ENCODE data around the gene KLHL40. TPM values are rescaled to one million over a fixed set of nuclear protein-coding genes. Genes with fewer than 3 reads are reported as not detected.

The KLHL40 gene
- total RNA-seq, 1 donor from 2014 or later: 179 TPM

DNA sequence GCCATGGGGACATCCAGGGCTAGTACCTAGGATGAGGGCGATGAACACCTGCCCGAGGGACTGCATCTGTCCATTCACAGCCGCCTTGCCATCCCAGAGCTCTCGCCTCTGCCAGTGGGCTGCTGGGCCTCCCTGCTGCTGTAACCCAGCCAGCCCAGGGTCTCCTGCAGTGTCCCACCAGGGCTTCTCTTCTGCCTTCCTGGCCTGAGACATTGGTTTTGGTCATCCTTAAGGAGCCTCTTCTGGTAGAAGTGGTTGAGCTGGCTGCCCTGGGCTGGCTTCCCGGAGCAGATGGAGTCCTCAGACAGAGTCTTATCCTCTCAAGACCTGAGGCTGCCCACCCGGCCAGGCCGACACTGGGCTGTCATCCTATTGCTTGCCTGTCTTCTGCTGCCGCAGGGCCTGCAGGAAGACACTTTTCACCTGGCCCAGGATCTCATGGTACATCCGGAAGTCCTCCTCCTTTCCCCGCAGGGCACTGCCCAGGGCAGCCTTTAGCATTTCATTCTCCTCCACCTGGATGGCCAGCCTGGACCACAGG lies 23.3 kb downstream of the KLHL40 start:
- Histone ChIP-seq H3K27ac (ENCODE audit: low read depth, low read length) (no peak overlapping the region), H3K27me3 (ENCODE audit: control insufficient read depth in 3 of 3, insufficient read depth in 3 of 3, low read length in 3 of 3) (peaks cover 0 to 3% (median 0%) of the 10 kb centered on the region in 3 donors), H3K4me1 (ENCODE audit: control insufficient read depth in 3 of 3, insufficient read depth in 3 of 3, low read length in 3 of 3) (peaks cover 28 to 42% (median 37%) of the 10 kb centered on the region in 3 donors), H3K4me3 (ENCODE audit: low read length in 3 of 3) (no peak overlapping the region), H3K36me3 (ENCODE audit: control insufficient read depth in 3 of 3, insufficient read depth in 3 of 3, low read length in 3 of 3) (no peaks in the 10 kb centered on the region), H3K9me3 (ENCODE audit: control insufficient read depth in 3 of 3, low read length in 3 of 3) (no peaks in the 10 kb centered on the region), H3K9ac (ENCODE audit: low read depth in 1 of 3, low read length in 3 of 3) (no peak overlapping the region)

DNA sequence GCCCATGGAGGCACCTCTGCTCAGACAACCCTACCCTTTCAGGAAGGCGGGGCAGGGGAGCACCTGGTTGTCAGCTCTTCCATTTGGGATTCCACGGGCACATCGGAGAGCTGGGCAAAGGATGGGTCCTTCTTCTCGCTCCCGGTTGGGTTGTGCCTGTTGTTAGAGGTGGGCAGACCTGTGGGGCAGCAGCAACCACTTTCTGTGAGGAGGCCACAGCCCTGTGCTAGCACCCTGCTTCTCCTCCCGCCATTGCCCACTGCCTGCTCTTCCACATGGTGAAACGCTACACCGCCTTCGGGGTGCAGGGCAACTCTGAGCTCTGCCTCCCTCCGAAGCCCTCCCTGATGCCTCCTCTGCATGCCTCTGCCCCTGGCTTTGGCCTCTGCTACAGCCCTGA lies 24.3 kb downstream of the KLHL40 start:
- H3K27ac ChIP-seq (ENCODE audit: low read depth, low read length): no peak overlapping the region
- no peak overlapping the region for H3K9ac ChIP-seq (ENCODE audit: low read depth in 1 of 3, low read length in 3 of 3)
- no peaks in the 10 kb centered on the region for H3K36me3 ChIP-seq (ENCODE audit: control insufficient read depth in 3 of 3, insufficient read depth in 3 of 3, low read length in 3 of 3)
- H3K4me1 ChIP-seq (ENCODE audit: control insufficient read depth in 3 of 3, insufficient read depth in 3 of 3, low read length in 3 of 3): peaks cover 19 to 33% (median 27%) of the 10 kb centered on the region in 3 donors
- no peak overlapping the region for H3K4me3 ChIP-seq (ENCODE audit: low read length in 3 of 3)
- peaks cover 0 to 3% (median 0%) of the 10 kb centered on the region in 3 donors for H3K27me3 ChIP-seq (ENCODE audit: control insufficient read depth in 3 of 3, insufficient read depth in 3 of 3, low read length in 3 of 3)
- H3K9me3 ChIP-seq (ENCODE audit: control insufficient read depth in 3 of 3, low read length in 3 of 3): no peaks in the 10 kb centered on the region

DNA sequence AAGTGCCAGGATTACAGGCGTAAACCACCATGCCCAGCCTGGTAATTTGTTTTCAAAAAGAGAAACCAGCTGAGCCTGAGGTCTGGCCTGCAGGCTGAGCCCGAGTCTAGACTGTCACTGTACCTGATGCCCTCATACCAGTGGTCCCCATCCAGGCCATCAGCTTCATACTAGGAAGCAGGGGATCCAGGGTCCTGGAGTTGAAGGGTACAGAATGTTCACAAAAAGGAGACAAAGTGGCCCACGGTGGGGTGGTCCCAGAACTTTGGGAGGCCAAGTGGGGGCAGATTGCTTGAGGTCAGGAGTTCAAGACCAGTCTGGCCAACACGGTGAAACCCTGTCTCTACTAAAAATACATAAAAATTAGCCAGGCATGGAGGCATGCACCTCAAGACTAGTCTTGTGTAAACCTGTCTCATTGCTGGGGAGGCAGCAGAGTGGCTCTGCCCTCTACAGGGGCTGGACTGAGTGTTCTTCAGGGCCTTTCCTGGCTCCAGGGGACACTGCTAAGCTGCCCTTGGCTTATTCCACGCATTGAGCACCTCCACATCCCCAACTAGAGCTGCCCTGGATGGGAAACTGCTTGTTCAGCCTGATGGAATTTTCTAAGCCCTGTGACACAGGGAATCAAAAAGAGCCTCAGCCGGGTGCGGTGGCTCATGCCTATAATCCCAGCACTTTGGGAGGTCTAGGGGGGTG lies 25.1 kb downstream of the KLHL40 start:
- peaks cover 0 to 3% (median 0%) of the 10 kb centered on the region in 3 donors for H3K27me3 ChIP-seq (ENCODE audit: control insufficient read depth in 3 of 3, insufficient read depth in 3 of 3, low read length in 3 of 3)
- no peak overlapping the region for H3K9ac ChIP-seq (ENCODE audit: low read depth in 1 of 3, low read length in 3 of 3)
- no peak overlapping the region for H3K4me3 ChIP-seq (ENCODE audit: low read length in 3 of 3)
- H3K27ac ChIP-seq (ENCODE audit: low read depth, low read length): no peak overlapping the region
- peaks cover 11 to 25% (median 19%) of the 10 kb centered on the region in 3 donors for H3K4me1 ChIP-seq (ENCODE audit: control insufficient read depth in 3 of 3, insufficient read depth in 3 of 3, low read length in 3 of 3)
- H3K36me3 ChIP-seq (ENCODE audit: control insufficient read depth in 3 of 3, insufficient read depth in 3 of 3, low read length in 3 of 3): no peaks in the 10 kb centered on the region
- H3K9me3 ChIP-seq (ENCODE audit: control insufficient read depth in 3 of 3, low read length in 3 of 3): no peaks in the 10 kb centered on the region

DNA sequence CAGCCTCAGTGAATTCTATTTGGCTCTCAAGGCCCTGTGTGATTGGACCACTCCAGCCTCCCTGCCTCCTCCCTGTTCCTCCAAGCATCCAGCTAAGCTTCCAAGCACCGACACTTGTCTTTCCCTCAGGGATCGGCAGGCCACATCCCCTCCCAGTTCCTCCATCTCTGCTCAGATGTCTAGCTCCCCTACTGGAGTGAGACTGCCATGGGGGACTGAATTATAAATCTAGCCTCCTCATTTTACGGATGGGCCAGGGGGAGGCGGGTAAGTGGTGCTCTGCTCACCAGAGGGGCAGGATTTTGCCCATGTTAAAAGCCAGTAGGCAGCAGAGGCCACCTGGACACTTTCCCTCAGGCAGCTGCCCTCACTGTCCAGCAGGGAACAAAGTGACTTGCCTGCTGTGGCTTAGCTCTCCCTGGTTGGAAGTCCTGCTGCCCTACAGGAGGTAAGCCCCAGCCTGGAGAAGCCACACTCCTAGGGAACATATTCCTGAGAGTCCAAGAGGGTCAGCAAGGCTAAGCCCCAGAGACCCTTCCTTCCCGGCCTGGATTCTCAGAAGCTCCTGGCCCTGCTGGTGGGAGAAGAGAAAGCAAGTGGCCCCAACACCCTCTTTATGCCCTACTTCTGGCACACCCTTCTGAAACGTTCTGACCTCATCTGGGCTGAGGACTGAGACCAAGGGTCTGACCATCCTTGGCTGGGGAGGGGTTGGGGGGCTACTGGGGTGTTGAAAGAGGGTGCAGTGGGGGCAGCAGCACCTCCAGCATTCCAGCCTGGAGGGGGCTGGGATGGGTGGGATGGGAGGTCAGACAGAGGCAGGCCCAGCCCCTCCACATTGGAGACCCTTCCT lies 26.4 kb downstream of the KLHL40 start:
- H3K9me3 ChIP-seq (ENCODE audit: control insufficient read depth in 3 of 3, low read length in 3 of 3): no peaks in the 10 kb centered on the region
- no peaks in the 10 kb centered on the region for H3K36me3 ChIP-seq (ENCODE audit: control insufficient read depth in 3 of 3, insufficient read depth in 3 of 3, low read length in 3 of 3)
- H3K9ac ChIP-seq (ENCODE audit: low read depth in 1 of 3, low read length in 3 of 3): peak overlapping the region in 1 of 3 donors; percentile 16
- peaks cover 0 to 13% (median 7%) of the 10 kb centered on the region in 3 donors for H3K4me1 ChIP-seq (ENCODE audit: control insufficient read depth in 3 of 3, insufficient read depth in 3 of 3, low read length in 3 of 3)
- H3K27ac ChIP-seq (ENCODE audit: low read depth, low read length): no peak overlapping the region
- H3K27me3 ChIP-seq (ENCODE audit: control insufficient read depth in 3 of 3, insufficient read depth in 3 of 3, low read length in 3 of 3): peaks cover 0 to 3% (median 0%) of the 10 kb centered on the region in 3 donors
- H3K4me3 ChIP-seq (ENCODE audit: low read length in 3 of 3): no peak overlapping the region

DNA sequence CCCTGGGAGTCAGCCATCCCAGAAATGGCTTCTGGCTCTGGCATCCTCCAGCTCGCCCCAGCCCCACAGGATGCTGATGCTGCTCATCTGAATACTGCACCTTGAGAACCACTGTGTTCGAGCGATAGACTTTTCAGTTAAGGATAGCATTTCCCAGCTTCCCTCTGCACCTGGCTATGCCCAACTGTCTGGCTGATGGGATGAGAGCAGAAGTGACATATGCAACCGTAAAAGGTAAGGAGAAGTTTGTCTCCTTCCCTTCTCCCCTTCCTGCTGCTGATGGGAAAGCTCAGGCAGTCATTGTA lies 27.0 kb downstream of the KLHL40 start:
- no peak overlapping the region for H3K27ac ChIP-seq (ENCODE audit: low read depth, low read length)

DNA sequence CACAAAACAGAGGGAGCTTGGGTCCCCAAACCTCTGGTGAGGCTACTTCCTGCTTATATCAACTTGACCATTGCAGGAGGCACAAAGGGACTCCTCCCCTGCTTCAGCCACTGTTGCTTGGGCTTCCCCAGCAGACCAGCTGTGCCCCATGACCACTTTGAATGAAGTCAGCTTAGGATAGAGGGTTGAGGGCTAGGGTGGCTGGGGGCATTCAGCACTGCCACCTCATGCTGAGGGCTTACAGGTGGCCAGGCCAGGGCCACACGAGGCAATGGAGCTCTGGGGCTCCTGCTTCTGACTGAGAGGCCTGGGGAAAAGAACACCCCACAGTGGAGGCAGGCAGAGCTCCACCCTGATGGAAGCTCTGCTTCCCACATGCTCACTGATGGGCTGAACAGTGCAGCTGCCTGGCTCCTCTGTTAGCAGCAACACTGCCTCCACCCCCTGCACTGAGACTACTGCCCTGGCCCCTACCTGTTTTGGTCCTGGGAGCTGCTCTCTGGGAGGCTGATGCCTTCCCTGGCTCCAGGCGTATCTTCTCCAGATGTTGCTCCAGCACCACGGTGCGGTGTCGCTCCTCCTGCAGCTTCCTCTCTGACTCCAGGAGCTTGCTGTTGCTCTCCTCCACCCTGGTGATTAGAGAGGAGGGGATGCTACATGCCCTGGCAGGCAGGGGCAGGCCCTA lies 27.5 kb downstream of the KLHL40 start:
- peaks cover 0 to 10% (median 3%) of the 10 kb centered on the region in 3 donors for H3K4me1 ChIP-seq (ENCODE audit: control insufficient read depth in 3 of 3, insufficient read depth in 3 of 3, low read length in 3 of 3)
- no peak overlapping the region for H3K9ac ChIP-seq (ENCODE audit: low read depth in 1 of 3, low read length in 3 of 3)

More for the DNA sequence above, 27.0 kb downstream of the KLHL40 start:
- no peak overlapping the region for H3K4me3 ChIP-seq (ENCODE audit: low read length in 3 of 3)
- H3K4me1 ChIP-seq (ENCODE audit: control insufficient read depth in 3 of 3, insufficient read depth in 3 of 3, low read length in 3 of 3): peaks cover 0 to 10% (median 3%) of the 10 kb centered on the region in 3 donors
- no peaks in the 10 kb centered on the region for H3K9me3 ChIP-seq (ENCODE audit: control insufficient read depth in 3 of 3, low read length in 3 of 3)
- peaks cover 0 to 3% (median 0%) of the 10 kb centered on the region in 3 donors for H3K27me3 ChIP-seq (ENCODE audit: control insufficient read depth in 3 of 3, insufficient read depth in 3 of 3, low read length in 3 of 3)
- no peak overlapping the region for H3K9ac ChIP-seq (ENCODE audit: low read depth in 1 of 3, low read length in 3 of 3)
- no peaks in the 10 kb centered on the region for H3K36me3 ChIP-seq (ENCODE audit: control insufficient read depth in 3 of 3, insufficient read depth in 3 of 3, low read length in 3 of 3)

DNA sequence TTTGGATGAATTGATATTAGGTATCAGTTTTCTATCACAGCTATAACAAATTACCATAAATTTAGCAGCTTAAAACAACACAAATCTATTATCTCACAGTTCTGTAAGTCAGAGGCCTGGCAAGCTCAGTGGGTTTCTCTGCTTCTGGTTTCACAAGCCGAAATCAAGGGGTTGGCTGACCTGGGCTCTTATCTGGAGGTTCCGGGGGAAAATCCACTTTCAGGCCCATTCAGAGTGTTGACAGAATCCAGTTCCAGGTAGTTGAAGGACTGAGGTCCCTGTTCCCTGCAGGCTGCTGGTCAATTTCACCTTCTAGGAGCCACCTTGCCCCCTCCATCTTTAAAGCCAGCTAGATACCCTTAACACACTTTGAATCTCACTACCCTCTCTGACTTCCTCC lies 28.4 kb downstream of the KLHL40 start:
- Histone ChIP-seq H3K27me3 (ENCODE audit: control insufficient read depth in 3 of 3, insufficient read depth in 3 of 3, low read length in 3 of 3) (no peaks in the 10 kb centered on the region), H3K27ac (ENCODE audit: low read depth, low read length) (no peak overlapping the region), H3K9me3 (ENCODE audit: control insufficient read depth in 3 of 3, low read length in 3 of 3) (no peaks in the 10 kb centered on the region), H3K9ac (ENCODE audit: low read depth in 1 of 3, low read length in 3 of 3) (no peak overlapping the region), H3K4me3 (ENCODE audit: low read length in 3 of 3) (no peak overlapping the region), H3K4me1 (ENCODE audit: control insufficient read depth in 3 of 3, insufficient read depth in 3 of 3, low read length in 3 of 3) (peaks cover 0 to 10% (median 3%) of the 10 kb centered on the region in 3 donors), H3K36me3 (ENCODE audit: control insufficient read depth in 3 of 3, insufficient read depth in 3 of 3, low read length in 3 of 3) (no peaks in the 10 kb centered on the region)

More for the DNA sequence above, 27.5 kb downstream of the KLHL40 start:
- H3K4me3 ChIP-seq (ENCODE audit: low read length in 3 of 3): no peak overlapping the region
- H3K36me3 ChIP-seq (ENCODE audit: control insufficient read depth in 3 of 3, insufficient read depth in 3 of 3, low read length in 3 of 3): no peaks in the 10 kb centered on the region
- H3K27ac ChIP-seq (ENCODE audit: low read depth, low read length): no peak overlapping the region
- no peaks in the 10 kb centered on the region for H3K27me3 ChIP-seq (ENCODE audit: control insufficient read depth in 3 of 3, insufficient read depth in 3 of 3, low read length in 3 of 3)
- H3K9me3 ChIP-seq (ENCODE audit: control insufficient read depth in 3 of 3, low read length in 3 of 3): no peaks in the 10 kb centered on the region

DNA sequence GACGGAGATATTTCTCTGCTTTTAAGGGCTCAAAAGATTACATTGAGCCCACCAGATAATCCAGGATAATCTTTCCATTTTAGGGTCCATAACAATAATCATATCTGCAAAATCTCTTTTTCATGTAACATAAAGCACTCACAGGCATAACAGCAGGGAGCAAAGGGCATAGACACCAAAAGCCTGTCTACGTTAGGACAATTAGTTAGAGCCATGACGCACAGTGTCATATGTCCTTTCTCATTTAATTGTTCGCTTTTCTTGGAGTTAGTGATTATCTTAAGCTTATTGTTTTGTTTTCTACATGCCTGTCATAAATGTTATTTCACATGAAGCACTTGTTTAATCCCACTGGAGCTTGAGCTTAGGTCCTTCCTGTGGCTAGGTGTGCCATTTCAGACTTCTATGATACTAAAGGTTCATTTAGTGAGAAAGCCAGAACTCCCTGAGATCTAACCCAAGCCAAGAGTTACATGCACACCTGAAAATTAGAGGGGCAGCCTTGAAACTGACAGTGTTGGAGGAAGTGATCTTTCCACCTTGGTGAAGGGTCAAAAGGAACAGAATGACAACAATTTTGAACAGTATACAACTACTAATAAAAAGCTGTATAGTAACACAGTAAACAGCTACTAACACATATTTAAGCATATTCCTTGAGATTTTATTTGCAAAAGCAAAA lies 29.0 kb downstream of the KLHL40 start:
- Histone ChIP-seq H3K27me3 (ENCODE audit: control insufficient read depth in 3 of 3, insufficient read depth in 3 of 3, low read length in 3 of 3) (no peaks in the 10 kb centered on the region), H3K9ac (ENCODE audit: low read depth in 1 of 3, low read length in 3 of 3) (no peak overlapping the region), H3K9me3 (ENCODE audit: control insufficient read depth in 3 of 3, low read length in 3 of 3) (no peaks in the 10 kb centered on the region), H3K4me3 (ENCODE audit: low read length in 3 of 3) (no peak overlapping the region), H3K27ac (ENCODE audit: low read depth, low read length) (no peak overlapping the region), H3K4me1 (ENCODE audit: control insufficient read depth in 3 of 3, insufficient read depth in 3 of 3, low read length in 3 of 3) (peaks cover 0 to 10% (median 7%) of the 10 kb centered on the region in 3 donors), H3K36me3 (ENCODE audit: control insufficient read depth in 3 of 3, insufficient read depth in 3 of 3, low read length in 3 of 3) (no peaks in the 10 kb centered on the region)

DNA sequence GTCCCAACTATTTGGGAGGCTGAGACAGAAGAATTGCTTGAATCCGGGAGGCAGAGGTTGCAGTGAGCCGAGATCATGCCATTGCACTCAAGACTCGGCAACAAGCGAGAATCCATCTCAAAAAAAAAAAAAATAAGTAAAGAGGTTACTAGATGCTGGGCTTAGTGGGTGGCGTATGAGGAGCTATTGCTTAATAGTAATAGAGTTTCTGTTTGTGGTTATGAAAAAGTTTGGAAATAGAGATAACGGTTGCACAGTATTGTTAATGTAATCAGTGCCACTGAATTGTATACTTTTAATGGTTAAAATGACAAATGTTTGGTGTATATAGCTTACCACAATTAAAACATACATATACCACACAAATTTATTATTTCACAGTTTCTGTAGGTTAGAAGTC lies 32.0 kb downstream of the KLHL40 start:
- H3K27me3 ChIP-seq (ENCODE audit: control insufficient read depth in 3 of 3, insufficient read depth in 3 of 3, low read length in 3 of 3): no peaks in the 10 kb centered on the region
- no peak overlapping the region for H3K27ac ChIP-seq (ENCODE audit: low read depth, low read length)
- H3K36me3 ChIP-seq (ENCODE audit: control insufficient read depth in 3 of 3, insufficient read depth in 3 of 3, low read length in 3 of 3): no peaks in the 10 kb centered on the region
- H3K9ac ChIP-seq (ENCODE audit: low read depth in 1 of 3, low read length in 3 of 3): no peak overlapping the region
- peaks cover 4 to 15% (median 5%) of the 10 kb centered on the region in 3 donors for H3K4me1 ChIP-seq (ENCODE audit: control insufficient read depth in 3 of 3, insufficient read depth in 3 of 3, low read length in 3 of 3)
- no peak overlapping the region for H3K4me3 ChIP-seq (ENCODE audit: low read length in 3 of 3)
- no peaks in the 10 kb centered on the region for H3K9me3 ChIP-seq (ENCODE audit: control insufficient read depth in 3 of 3, low read length in 3 of 3)

All from skeletal muscle tissue (tissue), 4 donors.